ENCODE data around the gene KCMF1. TPM values are rescaled to one million over a fixed set of nuclear protein-coding genes. Genes with fewer than 3 reads are reported as not detected.

KCMF1 gene
- 10 to 100 TPM; 65.0 to 89.7 (median 71.1) TPM for total RNA-seq

- no peak for TF ChIP-seq CTCF (IDR thresholded peaks at IDR 0.05; ENCODE audit: low read depth)
Measured at GRCh38 chr2:84970868-84971509, at the start of gene KCMF1. TSS of gene KCMF1 (plus strand) at chr2:84971161. CDS start at chr2:84971452, 291 bp downstream.

- TF ChIP-seq CTCF (IDR thresholded peaks at IDR 0.05; ENCODE audit: low read depth) = no peak
Measured at GRCh38 chr2:84923009-84923408, 48.0 kb upstream of the KCMF1 start.

GRCh38 chr2:84924173-84925106 lies 46.5 kb upstream of the KCMF1 start:
- no peak for TF ChIP-seq CTCF (IDR thresholded peaks at IDR 0.05; ENCODE audit: low read depth)

- no peak for TF ChIP-seq CTCF (IDR thresholded peaks at IDR 0.05; ENCODE audit: low read depth)
Measured at GRCh38 chr2:84925336-84925723, 45.6 kb upstream of the KCMF1 start.

GRCh38 chr2:84925724-84926376 lies 45.1 kb upstream of the KCMF1 start:
- no peak for TF ChIP-seq CTCF (IDR thresholded peaks at IDR 0.05; ENCODE audit: low read depth)

GRCh38 chr2:84927275-84927627 lies 43.7 kb upstream of the KCMF1 start:
- TF ChIP-seq CTCF (IDR thresholded peaks at IDR 0.05; ENCODE audit: low read depth) = no peak

GRCh38 chr2:84931384-84931821 lies 39.6 kb upstream of the KCMF1 start:
- TF ChIP-seq CTCF (IDR thresholded peaks at IDR 0.05; ENCODE audit: low read depth) = no peak

Data from subcutaneous adipose tissue (tissue), 4 donors.